Stimulated activated naive CD8-positive, alpha-beta T cell treated with anti-CD3 and anti-CD28 coated beads, Interleukin-15, amount 100 ng/mL, for 72 hours (primary cell): Measurements from ENCODE around the gene ZBTB7B.

ENCODE experiments used
- ATAC-seq: fragments of 150-1000 bp; cut with Tn5 transposase; 2 replicates; pipeline ENCODE4 v1.10.0; 2021; ENCODE audit warnings: mild to moderate bottlenecking, moderate library complexity
- DNase-seq, 2 donors: peaks; one replicate each; pipeline ENCODE4 v3.0.0; 2021 to 2022
- H3K27ac Mint-ChIP-seq, 2 donors: one replicate each; pipeline ENCODE4 v1.8.0; 2022; ENCODE audit warnings: mild to moderate bottlenecking in 2 of 2, mixed read lengths in 2 of 2, moderate library complexity in 2 of 2
- H3K27me3 Mint-ChIP-seq: one replicate; pipeline ENCODE4 v1.8.0; 2022; ENCODE audit warnings: mixed read lengths
- H3K4me1 Mint-ChIP-seq: one replicate; pipeline ENCODE4 v1.8.0; 2022; ENCODE audit warnings: mild to moderate bottlenecking, mixed read lengths
- H3K4me3 Mint-ChIP-seq, 2 donors: one replicate each; pipeline ENCODE4 v1.8.0; 2022; ENCODE audit warnings: mild to moderate bottlenecking in 2 of 2, mixed read lengths in 2 of 2, moderate library complexity in 1 of 2
- H3K9me3 Mint-ChIP-seq, 2 donors: one replicate each; pipeline ENCODE4 v1.8.0; 2022; ENCODE audit warnings: mixed read lengths in 2 of 2

ZBTB7B gene

DNA sequence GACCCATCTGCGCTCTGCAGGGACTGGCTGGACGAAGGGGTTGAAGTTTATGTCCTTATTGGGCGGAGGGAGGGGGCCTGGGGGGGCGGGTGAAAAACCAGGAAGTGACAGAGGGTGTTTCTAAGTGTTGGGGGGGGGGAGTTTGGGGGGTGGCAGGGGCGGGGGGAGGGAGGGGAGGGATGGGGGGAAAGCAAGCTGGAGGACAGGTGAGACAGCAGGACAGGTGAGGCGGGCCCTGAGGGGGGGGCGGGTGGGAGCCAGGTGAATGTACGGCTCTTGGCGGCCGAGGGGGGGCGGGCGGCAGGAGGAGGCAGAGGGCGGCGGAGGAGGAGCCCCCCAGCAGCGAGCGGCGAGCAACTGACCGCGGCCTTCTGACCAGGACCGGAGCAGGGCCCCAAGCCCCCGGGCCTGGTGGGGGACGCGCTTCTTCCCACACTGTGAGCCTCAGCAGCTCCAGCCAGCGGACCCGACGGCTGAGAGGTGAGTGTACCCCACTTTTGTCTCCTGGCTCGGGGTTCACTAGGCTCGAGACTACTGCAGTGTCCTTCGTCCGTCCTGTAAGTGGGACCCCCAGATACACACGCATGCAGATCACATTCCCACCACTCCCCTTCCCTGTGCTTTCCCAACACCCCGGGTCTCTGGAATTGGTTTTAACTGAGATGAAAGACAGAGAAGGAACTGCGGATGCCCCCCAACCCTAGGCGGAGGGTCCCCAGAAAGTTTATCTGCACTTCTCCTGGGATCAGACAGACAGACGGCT lies at the start of gene ZBTB7B:
Gene ZBTB7B, plus strand, starts transcription at position 339 of the 763 bp plus-strand sequence. CDS start 11,859 bp downstream, outside the sequence.
- H3K9me3 Mint-ChIP-seq: no peaks in the 10 kb centered on the region
- peak within 1 kb of the TSS; percentile 99 for H3K27ac Mint-ChIP-seq
- no peak for ATAC-seq
- DNase-seq: peak in 1 of 2 donors; percentile 44
- peaks cover 7% of the 10 kb centered on the region for H3K27me3 Mint-ChIP-seq
- peak within 1 kb of the TSS; percentile 89 to 93 for H3K4me3 Mint-ChIP-seq
- H3K4me1 Mint-ChIP-seq: peaks cover 71% of the 10 kb centered on the region

GRCh38 chr1:154953611-154954038 lies 49.0 kb upstream of the ZBTB7B start:
- Mint-ChIP-seq H3K27ac (peak overlapping the region in 1 of 2 donors; percentile 100), H3K4me3 (peak overlapping the region; percentile 87 to 100), H3K4me1 (peaks cover 84% of the 10 kb centered on the region), H3K27me3 (no peaks in the 10 kb centered on the region), H3K9me3 (no peaks in the 10 kb centered on the region)
- ATAC-seq: no peak
- DNase-seq: no peak

DNA sequence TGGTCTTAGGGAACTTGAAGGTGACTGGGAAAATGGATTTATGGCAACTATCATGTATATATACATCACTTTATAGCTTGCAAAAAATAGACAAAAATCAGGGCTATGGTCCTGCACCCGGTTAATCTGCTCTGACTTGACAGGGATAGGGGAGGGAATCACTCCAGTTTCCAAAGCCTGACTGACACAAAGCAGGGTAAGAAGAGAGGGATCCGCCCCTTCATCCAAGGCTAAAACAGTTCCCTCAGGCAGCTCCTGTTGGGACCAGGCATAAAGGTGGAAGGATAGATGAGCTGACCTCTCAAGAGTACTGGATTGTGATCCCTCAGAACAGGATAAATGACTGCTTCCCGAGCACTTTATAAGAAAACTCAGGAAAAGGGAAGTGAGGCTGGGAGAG lies 48.1 kb upstream of the ZBTB7B start:
- Mint-ChIP-seq H3K9me3 (no peaks in the 10 kb centered on the region), H3K27ac (peak overlapping the region in 1 of 2 donors; percentile 100), H3K4me3 (peak overlapping the region; percentile 87 to 100), H3K4me1 (peaks cover 89% of the 10 kb centered on the region), H3K27me3 (no peaks in the 10 kb centered on the region)
- no peak for DNase-seq
- no peak for ATAC-seq

DNA sequence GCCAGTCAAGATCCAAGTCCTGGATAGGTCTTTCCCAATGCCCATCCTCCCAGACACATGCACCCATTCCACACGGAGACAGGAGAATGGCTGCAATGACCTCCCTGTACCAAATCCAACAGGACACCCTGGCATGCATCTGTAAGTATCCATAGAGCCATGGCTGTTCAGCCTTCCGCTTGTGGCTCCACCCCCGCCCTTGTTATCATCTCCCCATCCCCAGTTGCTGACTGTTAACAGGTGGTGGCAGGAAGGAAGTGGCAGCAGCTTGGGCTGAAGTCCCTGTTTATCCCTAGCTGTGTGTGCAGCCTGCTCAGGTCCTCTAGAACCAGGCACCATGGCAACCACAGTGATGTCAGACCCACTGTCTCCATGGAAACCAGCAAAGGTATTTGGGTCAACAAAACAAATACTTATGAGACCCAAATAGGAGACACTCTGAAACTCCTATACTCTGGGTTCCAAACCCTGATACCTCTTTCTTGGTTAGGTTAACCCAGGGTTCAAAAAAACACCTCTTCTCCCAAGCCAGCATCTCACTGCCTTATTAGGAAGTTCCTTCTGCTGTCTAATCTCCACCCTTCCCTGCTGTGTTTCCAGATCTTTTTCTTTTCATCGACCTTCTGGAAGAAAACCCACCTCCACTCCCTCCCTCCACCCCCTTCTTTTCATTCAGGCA lies 47.4 kb upstream of the ZBTB7B start:
- Mint-ChIP-seq H3K9me3 (no peaks in the 10 kb centered on the region), H3K27ac (peak overlapping the region; percentile 98 to 100), H3K4me3 (peak overlapping the region; percentile 87 to 100), H3K4me1 (peaks cover 96% of the 10 kb centered on the region), H3K27me3 (no peaks in the 10 kb centered on the region)
- peak; percentile 94 for ATAC-seq
- DNase-seq: peak; percentile 76 to 94

- H3K9me3 Mint-ChIP-seq: no peaks in the 10 kb centered on the region
- DNase-seq (peak; percentile 81 to 86), ATAC-seq (peak; percentile 46)
- H3K4me3 Mint-ChIP-seq: peak within 1 kb of the TSS; percentile 87 to 100
- H3K4me1 Mint-ChIP-seq: peaks cover 96% of the 10 kb centered on the region
- H3K27me3 Mint-ChIP-seq: no peaks in the 10 kb centered on the region
- peak within 1 kb of the TSS; percentile 98 to 100 for H3K27ac Mint-ChIP-seq
Observed at GRCh38 chr1:154955718-154956543, 46.7 kb upstream of the ZBTB7B start, which contains the start of gene PBXIP1. Gene PBXIP1, minus strand, starts transcription at chr1:154956099. Its CDS starts 2,378 bp downstream, at chr1:154953721.

DNA sequence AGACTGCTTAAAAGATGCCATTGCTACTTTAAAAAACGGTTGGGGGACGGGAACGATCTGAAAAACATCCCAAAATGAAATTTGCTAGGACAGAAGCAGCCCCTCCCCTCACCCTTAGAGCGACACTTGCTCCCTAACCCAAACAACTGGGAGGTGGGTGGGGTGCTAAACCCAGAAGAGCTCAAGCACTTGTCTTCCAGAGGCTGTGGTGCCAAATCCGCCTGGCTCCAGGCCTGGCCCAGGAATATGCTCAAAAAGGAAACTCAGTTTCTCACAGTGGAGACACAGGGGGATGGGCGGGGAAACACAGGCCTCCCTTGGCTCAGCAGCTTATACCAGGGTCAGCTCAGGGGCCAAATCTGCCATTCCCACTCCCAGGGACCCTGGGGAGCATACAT lies 46.1 kb upstream of the ZBTB7B start:
- Mint-ChIP-seq H3K27me3 (no peaks in the 10 kb centered on the region), H3K4me1 (peaks cover 92% of the 10 kb centered on the region), H3K9me3 (no peaks in the 10 kb centered on the region), H3K4me3 (peak overlapping the region; percentile 87 to 100), H3K27ac (no peak overlapping the region)
- DNase-seq: no peak
- no peak for ATAC-seq

DNA sequence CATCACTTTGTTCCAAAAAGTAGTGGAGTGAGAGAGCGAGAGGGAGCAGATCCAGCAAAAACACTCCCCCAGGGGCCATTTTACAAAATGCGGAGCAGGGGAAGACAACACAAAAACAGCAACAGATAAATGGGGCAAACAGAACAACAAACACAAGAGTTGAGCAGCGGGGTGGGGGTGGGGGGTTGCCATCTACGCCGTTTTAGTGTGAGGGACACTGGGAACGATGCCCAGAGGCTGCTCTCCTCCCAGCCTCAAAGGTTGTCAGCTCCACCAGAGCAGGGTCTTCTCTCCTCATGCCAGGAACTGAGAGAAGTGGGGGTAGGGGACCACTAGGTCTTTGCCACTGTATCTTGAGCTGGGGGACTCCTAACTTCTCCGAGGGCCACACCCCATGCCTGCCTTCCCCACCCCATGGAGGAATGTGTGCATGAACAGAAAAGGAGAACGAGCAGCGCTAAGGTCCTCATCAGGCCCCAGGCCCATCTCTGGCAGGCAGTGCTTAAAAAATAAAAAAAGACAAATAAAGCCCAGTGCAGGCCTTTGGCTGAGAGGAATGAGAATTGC lies 45.4 kb upstream of the ZBTB7B start:
- no peak for DNase-seq
- ATAC-seq: no peak
- H3K27ac Mint-ChIP-seq: peak overlapping the region in 1 of 2 donors; percentile 71
- H3K4me1 Mint-ChIP-seq: peaks cover 86% of the 10 kb centered on the region
- H3K27me3 Mint-ChIP-seq: no peaks in the 10 kb centered on the region
- H3K9me3 Mint-ChIP-seq: no peaks in the 10 kb centered on the region
- H3K4me3 Mint-ChIP-seq: peak overlapping the region in 1 of 2 donors; percentile 32

DNA sequence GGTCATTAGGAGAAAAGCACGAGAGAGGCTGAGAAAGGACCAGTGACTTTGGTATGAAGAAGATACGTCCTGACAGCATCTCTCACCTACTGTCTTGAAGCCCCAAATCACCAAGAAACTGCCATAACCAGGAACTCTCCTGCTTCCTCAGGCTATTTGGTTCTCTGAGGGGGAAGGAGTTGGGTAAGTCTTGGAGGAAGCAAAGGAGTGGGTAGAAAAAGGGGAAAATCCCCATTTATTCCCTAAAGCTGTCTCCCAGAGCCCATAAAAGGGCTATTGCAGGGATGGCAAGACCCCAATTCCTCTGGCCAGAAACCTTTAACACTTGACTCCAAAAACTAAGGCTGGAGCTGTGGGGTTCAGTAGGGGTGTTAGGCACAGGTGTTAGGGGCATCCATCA lies 44.6 kb upstream of the ZBTB7B start:
- H3K9me3 Mint-ChIP-seq: no peaks in the 10 kb centered on the region

GRCh38 chr1:154958681-154959425 lies 43.7 kb upstream of the ZBTB7B start:
- ATAC-seq: no peak
- no peak for DNase-seq
- Mint-ChIP-seq H3K4me1 (peaks cover 85% of the 10 kb centered on the region), H3K9me3 (no peaks in the 10 kb centered on the region), H3K27me3 (no peaks in the 10 kb centered on the region), H3K27ac (no peak overlapping the region), H3K4me3 (peak overlapping the region; percentile 15 to 88)

More for the DNA sequence above, 44.6 kb upstream of the ZBTB7B start:
- ATAC-seq (no peak), DNase-seq (no peak)
- Mint-ChIP-seq H3K27ac (no peak overlapping the region), H3K27me3 (no peaks in the 10 kb centered on the region), H3K4me3 (no peak overlapping the region), H3K4me1 (peaks cover 85% of the 10 kb centered on the region)

DNA sequence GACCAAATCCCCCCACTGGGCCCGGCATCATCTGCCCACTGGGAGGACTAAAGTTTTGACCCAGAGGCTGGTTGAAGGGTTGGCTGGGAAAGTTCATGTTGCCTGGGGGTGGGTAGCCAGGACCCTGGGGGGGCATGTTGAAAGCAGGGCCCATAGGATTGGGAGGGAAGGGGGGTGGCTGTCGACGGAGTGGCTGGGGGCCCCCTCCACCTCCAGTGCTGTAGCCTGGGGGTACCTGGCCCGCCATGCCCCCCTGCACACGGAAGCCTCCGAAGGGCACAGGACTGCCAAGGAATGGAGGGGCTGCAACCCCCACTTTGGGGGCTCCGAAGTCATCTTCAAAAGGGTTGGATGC lies 43.2 kb upstream of the ZBTB7B start:
- Mint-ChIP-seq H3K4me3 (peak overlapping the region; percentile 51 to 88), H3K9me3 (no peaks in the 10 kb centered on the region), H3K27me3 (no peaks in the 10 kb centered on the region), H3K27ac (peak overlapping the region in 1 of 2 donors; percentile 89), H3K4me1 (peaks cover 83% of the 10 kb centered on the region)
- DNase-seq: no peak
- ATAC-seq: no peak

DNA sequence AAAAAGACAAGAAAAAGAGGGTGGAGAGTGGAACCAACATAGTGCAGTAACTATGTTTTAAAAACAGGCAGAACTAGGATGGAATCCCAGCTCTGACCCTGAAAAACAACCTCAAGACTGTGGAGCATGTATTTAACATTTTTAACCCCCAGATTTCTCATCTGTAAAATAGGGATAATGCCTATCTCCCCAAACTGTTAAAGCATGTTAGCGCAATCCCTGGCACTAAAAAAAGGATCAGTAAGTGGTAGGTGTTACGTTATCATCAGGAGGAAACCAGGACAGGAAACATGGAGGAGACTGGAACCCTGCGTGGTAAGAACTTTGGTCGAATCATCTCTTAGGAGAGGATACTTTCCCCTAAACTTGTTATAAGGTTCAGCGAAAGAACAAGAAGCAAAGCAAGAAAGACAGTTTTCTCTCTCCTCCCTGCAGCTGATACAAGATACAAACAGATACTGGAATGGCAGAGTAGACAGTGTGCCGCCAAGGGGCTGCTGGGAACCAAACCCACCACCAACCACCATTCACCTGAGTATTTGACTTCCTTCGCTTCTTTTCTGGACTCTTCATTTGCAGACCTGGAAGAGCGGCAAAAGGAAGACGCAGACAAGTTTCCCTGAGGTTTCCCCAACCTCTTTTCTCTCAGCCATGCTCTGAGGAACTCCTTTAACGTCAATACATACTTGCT lies 42.0 kb upstream of the ZBTB7B start:
- no peak for ATAC-seq
- no peaks in the 10 kb centered on the region for H3K9me3 Mint-ChIP-seq

DNA sequence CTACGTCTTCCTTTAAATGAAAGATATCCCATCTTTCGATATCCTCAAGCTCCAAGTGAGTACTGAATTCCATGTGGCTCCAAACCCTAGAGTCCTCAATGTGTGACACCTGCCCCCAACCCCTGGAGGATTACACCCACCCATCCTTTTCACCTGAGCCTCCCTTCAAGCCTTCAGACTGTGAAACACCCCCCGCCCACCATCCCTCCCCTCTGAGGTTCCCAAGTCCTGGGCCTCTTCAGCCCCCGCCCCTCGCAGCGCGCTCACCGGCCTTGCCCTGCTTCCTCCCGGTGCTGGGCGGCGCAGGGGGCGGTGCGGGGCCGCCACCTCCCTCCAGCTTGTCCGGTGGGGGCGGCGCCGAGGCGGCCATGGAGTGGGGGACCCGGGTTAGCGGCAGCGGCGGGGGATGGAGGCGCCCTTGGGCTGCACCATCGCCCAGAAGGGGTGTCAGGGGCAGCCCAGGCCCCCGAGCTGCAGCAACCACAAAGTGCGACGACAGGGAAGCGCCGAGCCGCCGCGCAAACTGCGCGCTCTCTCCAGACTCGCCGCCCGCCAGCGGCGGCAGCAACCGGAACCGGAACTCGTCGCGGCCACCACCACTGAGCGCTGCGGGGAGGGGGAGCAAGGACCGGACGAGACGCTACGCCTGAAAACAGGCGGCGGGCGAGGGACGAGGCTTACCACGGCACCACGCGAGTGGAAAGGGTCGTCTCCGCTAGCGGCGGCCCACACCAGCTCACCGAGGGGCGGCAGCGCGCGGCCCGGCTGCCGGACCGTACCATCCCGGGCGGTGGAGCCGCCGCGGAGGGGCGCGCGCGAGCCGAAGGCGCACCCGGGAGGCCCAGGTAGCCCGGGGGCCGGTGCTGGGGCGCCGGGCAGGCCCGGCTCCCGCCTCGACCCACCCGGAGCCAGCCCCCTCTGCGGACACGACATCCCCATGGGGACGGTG lies 41.1 kb upstream of the ZBTB7B start, which contains the start of gene PYGO2:
Gene PYGO2, minus strand, starts transcription at position 576 of the 949 bp plus-strand sequence. Its CDS starts 206 bp downstream, at position 370.
- Mint-ChIP-seq H3K27ac (peak within 1 kb of the TSS; percentile 95 to 96), H3K27me3 (no peaks in the 10 kb centered on the region)
- DNase-seq: peak; percentile 83 to 86

More for the DNA sequence above, 42.0 kb upstream of the ZBTB7B start:
- H3K4me1 Mint-ChIP-seq: peaks cover 79% of the 10 kb centered on the region
- H3K4me3 Mint-ChIP-seq: peak overlapping the region; percentile 87 to 88
- H3K27ac Mint-ChIP-seq: peak overlapping the region; percentile 90 to 96
- no peak for DNase-seq
- no peaks in the 10 kb centered on the region for H3K27me3 Mint-ChIP-seq

DNA sequence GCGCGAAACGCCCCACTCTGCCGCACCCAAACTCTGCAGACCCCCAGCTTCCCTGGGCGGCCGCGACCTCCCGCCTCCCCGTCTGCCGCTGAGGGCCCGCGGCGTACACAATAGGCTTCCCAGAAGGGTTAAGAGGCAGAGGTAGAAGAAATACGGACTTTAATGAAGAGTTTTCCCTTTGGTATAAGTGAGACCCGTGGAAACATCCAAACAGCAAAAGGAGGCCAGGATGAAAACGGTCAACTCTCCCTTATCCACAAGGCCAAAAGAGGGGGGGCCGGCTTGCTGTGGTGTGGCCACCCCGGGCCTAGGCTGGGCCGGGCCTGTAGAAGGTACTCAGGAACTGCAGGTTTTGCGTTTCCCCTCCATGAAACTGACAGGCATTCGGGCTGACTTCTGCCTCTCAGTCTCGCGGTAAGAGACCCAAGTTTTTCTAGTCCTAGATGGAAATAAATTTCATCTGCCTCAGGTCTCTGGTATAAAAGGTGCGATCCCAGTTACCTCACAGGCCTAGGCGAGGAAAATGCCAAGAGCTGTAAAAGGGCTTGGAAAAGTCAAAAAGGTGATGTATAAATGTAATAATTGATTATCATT lies 40.3 kb upstream of the ZBTB7B start:
- Mint-ChIP-seq H3K27me3 (no peaks in the 10 kb centered on the region), H3K9me3 (no peaks in the 10 kb centered on the region), H3K27ac (peak overlapping the region; percentile 95 to 96), H3K4me1 (peaks cover 64% of the 10 kb centered on the region), H3K4me3 (peak overlapping the region; percentile 88 to 92)
- peak; percentile 38 for ATAC-seq
- no peak for DNase-seq

More for the DNA sequence above, 41.1 kb upstream of the ZBTB7B start, which contains the start of gene PYGO2:
- peak; percentile 88 for ATAC-seq
- Mint-ChIP-seq H3K4me1 (peaks cover 72% of the 10 kb centered on the region), H3K4me3 (peak within 1 kb of the TSS; percentile 88 to 92), H3K9me3 (no peaks in the 10 kb centered on the region)
